ENCODE results near the gene RGS6. TPM values are rescaled to one million over a fixed set of nuclear protein-coding genes. Genes with fewer than 3 reads are reported as not detected.

The RGS6 gene
- total RNA-seq, 1 experiment from 2014 or later, result not detected

DNA sequence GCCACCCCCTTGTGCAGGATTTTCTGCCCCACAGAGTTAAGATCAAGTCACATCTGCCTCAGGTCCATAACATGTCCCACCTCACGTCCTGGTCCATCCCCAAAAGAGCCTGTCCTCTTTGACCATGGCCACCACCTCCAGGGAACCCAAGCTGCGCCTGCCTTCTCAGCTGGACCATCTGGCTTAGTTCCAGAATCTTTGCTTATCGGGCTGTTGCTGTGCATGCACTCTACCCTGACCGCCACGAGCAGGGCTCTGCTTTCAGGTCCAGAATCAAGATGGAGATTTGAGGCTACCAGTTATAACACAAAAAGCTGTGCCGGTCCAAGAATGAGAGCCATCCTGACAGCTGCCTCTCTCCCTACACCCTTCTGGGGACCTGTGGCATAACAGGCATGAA lies 635.0 kb downstream of the RGS6 start:
- ChIA-PET POLR2A (ENCODE audit: unreplicated experiment) (interaction anchor here (0.6 kb wide), 1 partner anchor 311 kb away, joined by 5 read pairs; no protein-coding TSS in a partner anchor), CTCF (interaction anchor here (0.6 kb wide), 1 partner anchor 50 kb away, joined by 8 read pairs; no protein-coding TSS in a partner anchor)
- Histone ChIP-seq H3K9me2 (replicated peaks; ENCODE audit: low read length) (no peaks in the 10 kb centered on the region), H3K36me3 (ENCODE audit: low read depth, low read length) (no peaks in the 10 kb centered on the region), H3K4me3 (ENCODE audit: low read length) (no peak overlapping the region), H3K79me2 (ENCODE audit: low read length) (no peaks in the 10 kb centered on the region), H3K27ac (ENCODE audit: low read length) (no peak overlapping the region), H3F3A (ENCODE audit: low read length, unreplicated experiment) (no peaks in the 10 kb centered on the region), H3K9ac (ENCODE audit: low read length) (no peak overlapping the region), H4K20me1 (ENCODE audit: low read length) (no peaks in the 10 kb centered on the region), H3K27me3 (ENCODE audit: low read length) (no peaks in the 10 kb centered on the region), H2AFZ (ENCODE audit: low read length) (no peak overlapping the region), H3K4me1 (ENCODE audit: insufficient read depth, low read length) (no peaks in the 10 kb centered on the region), H3K9me3 (ENCODE audit: low read length) (no peaks in the 10 kb centered on the region), H3K4me2 (ENCODE audit: low read length) (no peak overlapping the region)
- DNase-seq (no peak), ATAC-seq (no peak)
- BruUV-seq (replicated peaks), result no TSS peak
- no peak for TF ChIP-seq EZH2phosphoT487 (IDR thresholded peaks at IDR 0.05; ENCODE audit: borderline replicate concordance, low read length)
- TF ChIP-seq, protein P1, sequence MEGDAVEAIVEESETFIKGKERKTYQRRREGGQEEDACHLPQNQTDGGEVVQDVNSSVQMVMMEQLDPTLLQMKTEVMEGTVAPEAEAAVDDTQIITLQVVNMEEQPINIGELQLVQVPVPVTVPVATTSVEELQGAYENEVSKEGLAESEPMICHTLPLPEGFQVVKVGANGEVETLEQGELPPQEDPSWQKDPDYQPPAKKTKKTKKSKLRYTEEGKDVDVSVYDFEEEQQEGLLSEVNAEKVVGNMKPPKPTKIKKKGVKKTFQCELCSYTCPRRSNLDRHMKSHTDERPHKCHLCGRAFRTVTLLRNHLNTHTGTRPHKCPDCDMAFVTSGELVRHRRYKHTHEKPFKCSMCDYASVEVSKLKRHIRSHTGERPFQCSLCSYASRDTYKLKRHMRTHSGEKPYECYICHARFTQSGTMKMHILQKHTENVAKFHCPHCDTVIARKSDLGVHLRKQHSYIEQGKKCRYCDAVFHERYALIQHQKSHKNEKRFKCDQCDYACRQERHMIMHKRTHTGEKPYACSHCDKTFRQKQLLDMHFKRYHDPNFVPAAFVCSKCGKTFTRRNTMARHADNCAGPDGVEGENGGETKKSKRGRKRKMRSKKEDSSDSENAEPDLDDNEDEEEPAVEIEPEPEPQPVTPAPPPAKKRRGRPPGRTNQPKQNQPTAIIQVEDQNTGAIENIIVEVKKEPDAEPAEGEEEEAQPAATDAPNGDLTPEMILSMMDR (conservative IDR thresholded peaks at IDR 0.05; ENCODE audit: low read depth, low read length), result no peak
- no peak for TF ChIP-seq EZH2 (IDR thresholded peaks at IDR 0.05; ENCODE audit: low read length, unreplicated experiment)
- intact Hi-C loops (cut with micrococcal nuclease), result no loop called here

DNA sequence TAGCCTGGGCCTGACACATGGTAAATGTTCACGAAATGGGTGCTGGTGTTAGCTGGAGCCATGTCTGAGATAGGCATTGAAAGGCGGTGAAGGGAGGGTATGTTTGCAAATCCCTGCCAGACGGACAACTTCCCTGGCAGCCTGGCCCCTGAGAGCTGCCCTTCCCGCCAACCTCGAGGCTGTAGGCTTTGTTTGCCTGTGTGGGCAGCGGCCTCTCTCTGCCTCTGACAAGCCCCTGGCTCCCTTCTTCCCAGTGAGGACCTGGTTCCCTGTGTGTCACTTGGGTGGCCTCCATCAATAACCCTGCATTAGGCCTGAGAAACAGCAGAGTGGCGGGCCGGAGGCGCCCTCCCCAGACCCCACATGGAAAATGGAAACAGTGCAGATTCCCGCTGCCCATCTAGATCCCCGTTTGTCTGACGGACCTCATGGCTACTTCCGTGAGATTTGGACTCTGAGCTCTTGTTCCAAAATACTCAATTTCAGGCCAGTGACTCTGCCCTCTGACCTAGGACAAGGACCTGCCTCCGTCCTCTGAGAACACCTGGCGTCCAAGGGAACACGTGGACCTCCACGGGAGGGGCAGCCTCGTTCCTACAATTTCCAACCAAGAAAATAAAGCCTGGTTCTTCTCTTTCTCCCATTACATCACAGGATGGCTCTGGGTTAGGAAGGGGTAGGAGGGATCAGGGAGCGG lies 636.2 kb downstream of the RGS6 start:
- Histone ChIP-seq H3K4me3 (ENCODE audit: low read length) (no peak overlapping the region), H3K9me3 (ENCODE audit: low read length) (no peaks in the 10 kb centered on the region), H3F3A (ENCODE audit: low read length, unreplicated experiment) (no peaks in the 10 kb centered on the region), H3K9me2 (replicated peaks; ENCODE audit: low read length) (no peaks in the 10 kb centered on the region), H3K79me2 (ENCODE audit: low read length) (no peaks in the 10 kb centered on the region), H3K27me3 (ENCODE audit: low read length) (no peaks in the 10 kb centered on the region), H3K4me1 (ENCODE audit: insufficient read depth, low read length) (no peaks in the 10 kb centered on the region), H3K27ac (ENCODE audit: low read length) (no peak overlapping the region), H4K20me1 (ENCODE audit: low read length) (no peaks in the 10 kb centered on the region), H2AFZ (ENCODE audit: low read length) (no peak overlapping the region), H3K36me3 (ENCODE audit: low read depth, low read length) (no peaks in the 10 kb centered on the region), H3K9ac (ENCODE audit: low read length) (no peak overlapping the region), H3K4me2 (ENCODE audit: low read length) (no peak overlapping the region)
- POLR2A ChIA-PET (ENCODE audit: unreplicated experiment), result interaction anchor here (0.6 kb wide), 1 partner anchor 1108 kb away, joined by 3 read pairs; no protein-coding TSS in a partner anchor
- intact Hi-C loops (cut with micrococcal nuclease), result no loop called here
- TF ChIP-seq EZH2phosphoT487 (IDR thresholded peaks at IDR 0.05; ENCODE audit: borderline replicate concordance, low read length) (no peak), EZH2 (IDR thresholded peaks at IDR 0.05; ENCODE audit: low read length, unreplicated experiment) (no peak)
- TF ChIP-seq, protein P1 (conservative IDR thresholded peaks at IDR 0.05; ENCODE audit: low read depth, low read length), result no peak
- CTCF ChIA-PET, result no interaction called here
- DNase-seq, result no peak
- ATAC-seq, result no peak
- BruUV-seq (replicated peaks), result no TSS peak

DNA sequence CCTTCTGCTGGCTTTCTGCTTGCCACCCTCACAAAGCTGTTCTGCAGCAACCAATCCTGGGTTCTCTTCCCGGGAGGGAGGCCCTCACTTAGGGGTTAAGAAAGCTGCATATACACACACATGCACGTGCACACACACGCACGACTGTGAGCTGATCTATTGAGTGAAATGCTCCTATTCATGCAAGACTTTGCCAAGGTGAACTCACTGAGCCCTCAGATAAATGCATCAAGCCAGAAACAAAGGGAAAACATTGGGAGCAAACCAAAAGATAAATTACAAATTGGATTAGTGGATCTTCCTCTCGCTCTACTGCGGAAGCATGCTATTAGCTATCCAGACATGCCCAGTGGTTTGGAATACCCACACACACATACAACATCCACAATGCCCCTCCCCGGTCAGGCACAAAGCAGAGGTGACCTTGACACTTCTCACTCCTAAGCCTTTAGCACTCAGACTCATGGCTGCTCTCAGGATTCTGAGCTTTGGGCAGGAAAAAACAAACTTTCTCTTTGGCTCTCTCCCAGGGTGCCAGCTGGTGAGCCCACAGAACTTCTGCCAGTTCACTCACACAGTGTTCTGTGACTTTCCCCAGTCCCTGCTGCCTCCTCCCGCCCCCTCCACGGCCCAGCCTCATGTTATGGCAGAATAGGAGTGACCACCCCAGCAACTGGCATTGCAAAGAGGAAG lies 641.6 kb downstream of the RGS6 start:
- Histone ChIP-seq H3K9me3 (ENCODE audit: low read length) (no peaks in the 10 kb centered on the region), H3K27me3 (ENCODE audit: low read length) (no peaks in the 10 kb centered on the region), H3K27ac (ENCODE audit: low read length) (no peak overlapping the region), H3K9ac (ENCODE audit: low read length) (no peak overlapping the region), H3K79me2 (ENCODE audit: low read length) (no peaks in the 10 kb centered on the region), H3F3A (ENCODE audit: low read length, unreplicated experiment) (no peaks in the 10 kb centered on the region), H3K4me3 (ENCODE audit: low read length) (no peak overlapping the region), H3K4me2 (ENCODE audit: low read length) (no peak overlapping the region), H3K4me1 (ENCODE audit: insufficient read depth, low read length) (no peaks in the 10 kb centered on the region), H3K36me3 (ENCODE audit: low read depth, low read length) (no peaks in the 10 kb centered on the region), H4K20me1 (ENCODE audit: low read length) (no peaks in the 10 kb centered on the region), H2AFZ (ENCODE audit: low read length) (no peak overlapping the region), H3K9me2 (replicated peaks; ENCODE audit: low read length) (no peaks in the 10 kb centered on the region)
- POLR2A ChIA-PET (ENCODE audit: unreplicated experiment), result no interaction called here
- ATAC-seq (no peak), DNase-seq (no peak)
- TF ChIP-seq EZH2phosphoT487 (IDR thresholded peaks at IDR 0.05; ENCODE audit: borderline replicate concordance, low read length), result no peak
- TF ChIP-seq, protein P1 (conservative IDR thresholded peaks at IDR 0.05; ENCODE audit: low read depth, low read length), result no peak
- no peak for TF ChIP-seq EZH2 (IDR thresholded peaks at IDR 0.05; ENCODE audit: low read length, unreplicated experiment)
- CTCF ChIA-PET, result no interaction called here
- intact Hi-C loops (cut with micrococcal nuclease), result no loop called here
- BruUV-seq (replicated peaks), result no TSS peak
